Globus pallidus (tissue), 1 donor: ENCODE data around the gene ATP8B3.

Experiments used
- DNase-seq: peaks from one replicate; pipeline ENCODE4 v3.0.0-alpha.2; 2015; ENCODE audit warnings: low spot score

ATP8B3 gene

GRCh38 chr19:1811942-1812425 is at the start of gene ATP8B3:
ATP8B3 (minus strand) TSS chr19:1812276; CDS start chr19:1811736, 540 bp downstream.
- DNase-seq = no peak

GRCh38 chr19:1861599-1862031 is 49.5 kb upstream of the ATP8B3 start:
- DNase-seq = no peak

- no peak for DNase-seq
These were observed 48.9 kb upstream of the ATP8B3 start for GRCh38 chr19:1860821-1861598.

GRCh38 chr19:1860042-1860775 is 48.1 kb upstream of the ATP8B3 start:
- no peak for DNase-seq

- no peak for DNase-seq
These were observed 47.3 kb upstream of the ATP8B3 start for GRCh38 chr19:1859331-1859781.

GRCh38 chr19:1858412-1859081 is 46.5 kb upstream of the ATP8B3 start:
- DNase-seq = no peak

- DNase-seq = no peak
These were observed 45.7 kb upstream of the ATP8B3 start for GRCh38 chr19:1857648-1858326.

- DNase-seq = no peak
These were observed 44.9 kb upstream of the ATP8B3 start for GRCh38 chr19:1856698-1857603.

- no peak for DNase-seq
These were observed 44.2 kb upstream of the ATP8B3 start for GRCh38 chr19:1856345-1856697.

- no peak for DNase-seq
These were observed 43.8 kb upstream of the ATP8B3 start for GRCh38 chr19:1855828-1856255.

GRCh38 chr19:1855040-1855827 is 43.2 kb upstream of the ATP8B3 start:
- DNase-seq = peak; percentile 73

- no peak for DNase-seq
These were observed 42.5 kb upstream of the ATP8B3 start for GRCh38 chr19:1854542-1855039.

GRCh38 chr19:1854039-1854541 is 42.0 kb upstream of the ATP8B3 start:
- DNase-seq = no peak

GRCh38 chr19:1853295-1854038 is 41.4 kb upstream of the ATP8B3 start:
- no peak for DNase-seq

- no peak for DNase-seq
These were observed 40.6 kb upstream of the ATP8B3 start for GRCh38 chr19:1852581-1853128.

- DNase-seq = no peak
These were observed 39.8 kb upstream of the ATP8B3 start for GRCh38 chr19:1851654-1852580.
